Measurements from ENCODE around the gene SYNPO2.

- TF ChIP-seq CTCF (conservative IDR thresholded peaks at IDR 0.05; ENCODE audit: low read depth, low read length) (no peak), EZH2 (IDR thresholded peaks at IDR 0.05; ENCODE audit: borderline replicate concordance, low read depth, low read length, poor library complexity, severe bottlenecking) (no peak)
Measured at GRCh38 chr4:119070301-119070700, 181.6 kb downstream of the SYNPO2 start.

All from A673 (cell line).